ENCODE measurements around the gene HMMR.
"Not testable (repeated sequence)": the region's sequence is repeated elsewhere in the genome, so short reads cannot be mapped to it uniquely, and the experiment has no call there.

Gene HMMR

DNA sequence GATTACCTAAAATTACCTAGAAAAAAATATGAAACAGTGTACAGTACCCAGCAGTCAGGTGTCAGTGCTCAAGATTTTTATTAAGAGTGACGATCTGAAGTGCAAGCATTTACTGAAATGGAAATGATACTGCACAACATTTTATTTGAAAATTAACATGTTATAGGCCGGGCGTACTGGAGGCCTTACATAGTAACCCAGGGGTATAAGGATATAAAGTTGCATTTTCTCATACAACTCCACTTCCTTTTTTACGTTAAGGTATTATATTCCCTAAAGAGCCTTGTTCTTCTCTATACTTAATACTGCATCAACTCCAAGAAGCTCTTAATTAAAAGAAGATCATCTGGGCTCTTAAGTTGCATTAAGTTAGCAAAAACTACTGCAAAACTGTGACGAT, 48.3 kb downstream of the HMMR start:
- no peak for DNase-seq

DNA sequence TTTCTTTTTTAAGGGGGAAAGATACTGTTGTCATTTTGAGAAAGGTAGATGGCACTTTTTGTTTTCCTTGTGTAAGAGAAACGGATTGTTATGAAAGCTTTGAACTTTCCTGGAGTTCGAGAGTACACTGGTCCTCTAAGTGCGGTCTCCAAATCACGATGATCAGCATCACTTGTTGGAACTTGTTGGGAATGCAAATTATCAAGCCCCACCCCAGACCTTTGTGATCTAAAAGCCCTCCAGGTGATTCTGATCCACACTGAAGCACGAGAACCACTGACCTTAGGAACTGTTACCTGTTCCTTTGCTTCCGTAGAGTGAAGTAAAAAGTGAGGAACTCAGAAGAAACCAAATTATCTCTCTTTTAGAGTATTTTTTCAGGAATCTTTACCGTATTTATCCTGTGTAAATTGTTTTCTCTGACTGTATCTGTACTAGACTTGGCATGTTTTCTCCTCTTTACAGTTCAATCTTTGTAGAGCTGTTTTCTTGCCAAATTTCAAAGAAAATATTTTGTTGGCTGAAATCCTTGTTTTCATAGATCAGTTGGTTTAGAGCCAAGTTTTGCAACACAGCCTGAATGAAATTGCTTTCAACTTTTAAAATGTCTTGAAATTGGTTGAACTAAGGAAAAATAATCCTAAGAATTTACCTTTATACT, 49.0 kb downstream of the HMMR start:
- no peak for DNase-seq

DNA sequence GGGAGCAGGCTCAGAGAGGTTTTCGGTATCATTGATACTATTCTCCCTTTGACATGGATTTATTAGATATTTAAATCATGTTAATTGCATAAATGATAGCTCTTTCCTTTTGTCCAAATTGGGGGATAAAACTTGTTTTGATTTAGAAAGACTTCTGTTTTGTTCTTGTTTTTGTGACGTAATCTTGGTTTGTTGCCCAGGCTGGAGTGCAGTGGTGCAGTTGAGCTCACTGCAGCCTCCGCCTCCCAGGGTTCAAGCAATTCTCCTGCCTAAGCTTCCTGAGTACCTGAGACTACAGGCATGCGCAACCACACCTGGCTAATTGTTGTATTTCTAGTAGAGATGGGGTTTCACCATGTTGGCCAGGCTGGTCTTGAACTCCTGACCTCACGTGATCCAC, 52.1 kb downstream of the HMMR start:
- no peak for DNase-seq

DNA sequence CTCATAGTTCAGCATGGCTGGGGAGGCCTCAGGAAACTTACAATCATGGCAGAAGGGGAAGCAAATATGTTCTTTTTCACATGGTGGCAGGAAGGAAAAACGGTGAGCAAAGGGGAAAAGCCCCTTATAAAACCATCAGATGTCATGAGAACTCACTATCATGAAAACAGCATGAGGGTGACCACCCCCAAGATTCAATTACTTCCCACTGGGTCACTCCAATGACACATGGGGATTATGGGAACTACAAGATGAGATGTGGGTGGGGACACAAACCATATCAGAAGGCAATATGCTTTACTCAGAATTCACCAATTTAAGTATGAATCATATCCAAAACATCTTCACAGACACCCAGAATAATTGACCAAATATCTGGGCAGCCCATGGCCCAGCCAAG, 64.7 kb downstream of the HMMR start:
- DNase-seq, result no peak

DNA sequence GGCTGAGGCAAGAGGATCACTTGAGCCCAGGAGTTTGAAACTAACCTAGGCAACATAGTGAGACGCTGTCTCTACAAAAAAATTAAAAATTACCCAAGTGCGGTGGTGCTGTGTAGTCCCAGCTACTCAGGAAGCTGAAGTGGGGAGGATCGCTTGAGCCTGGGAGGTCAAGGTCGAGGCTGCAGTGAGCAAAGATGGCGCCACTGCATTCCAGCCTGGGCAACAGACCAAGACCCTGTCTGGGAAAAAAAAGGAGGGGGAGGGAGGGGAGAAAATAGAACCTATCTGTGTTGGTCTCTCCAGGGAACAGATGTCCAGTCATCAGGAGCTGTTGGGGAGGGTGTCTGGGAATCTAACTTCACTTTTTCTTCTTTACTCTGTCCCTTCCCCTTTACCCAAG, 69.3 kb downstream of the HMMR start:
- no peak for DNase-seq

GRCh38 chr5:163531272-163531671, 70.8 kb downstream of the HMMR start:
- DNase-seq, result no peak

GRCh38 chr5:163532171-163533084, 72.0 kb downstream of the HMMR start:
- DNase-seq, result no peak

- no peak for DNase-seq
These were observed 72.8 kb downstream of the HMMR start for GRCh38 chr5:163533223-163533622.

DNA sequence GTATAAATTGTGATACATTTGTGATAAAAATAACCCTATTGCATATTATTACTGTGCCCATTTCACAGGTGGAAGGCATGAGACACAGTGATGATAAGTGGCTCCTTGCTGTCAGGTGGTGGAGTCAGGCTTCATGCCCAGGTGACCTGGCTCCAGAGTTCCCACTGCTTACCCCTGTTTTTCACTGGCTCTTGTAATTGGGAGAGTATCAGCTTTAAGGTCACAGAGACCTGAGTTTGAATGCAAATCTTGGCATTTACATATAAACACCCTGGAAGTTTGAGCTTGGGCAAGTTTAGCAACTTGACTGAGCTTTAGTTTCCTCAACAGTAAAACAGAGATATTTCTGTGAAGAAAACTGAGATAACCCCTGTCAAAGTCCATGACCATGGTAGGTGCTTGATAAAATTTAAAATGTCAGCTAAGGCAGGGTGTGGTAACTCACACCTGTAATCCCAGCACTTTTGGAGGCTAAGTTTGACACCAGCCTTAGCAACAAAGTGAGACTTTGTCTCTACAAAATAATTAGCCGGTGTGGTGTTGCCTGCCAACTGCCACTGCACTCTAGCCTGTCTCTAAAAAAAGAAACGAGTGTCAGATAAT, 74.2 kb downstream of the HMMR start:
- DNase-seq, result no peak

DNA sequence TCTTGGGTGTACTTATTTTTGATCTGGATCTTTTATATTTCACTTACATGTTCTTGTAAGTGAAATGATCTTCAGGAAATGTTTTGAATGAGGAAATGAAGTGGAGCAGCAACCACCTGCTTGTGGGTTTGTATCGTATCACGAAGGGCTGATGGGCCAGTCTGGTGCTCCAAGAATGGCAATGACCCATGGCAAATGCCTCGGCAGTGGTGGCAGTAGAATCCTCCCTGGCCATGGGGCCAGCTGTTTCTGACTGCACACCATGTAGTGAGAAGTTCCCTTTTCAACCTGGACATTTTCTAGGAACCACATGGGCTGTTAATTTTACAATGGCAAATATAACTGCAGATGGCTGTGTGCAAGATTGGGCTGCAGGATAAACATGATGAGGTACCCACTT, 74.9 kb downstream of the HMMR start:
- DNase-seq, result no peak

DNA sequence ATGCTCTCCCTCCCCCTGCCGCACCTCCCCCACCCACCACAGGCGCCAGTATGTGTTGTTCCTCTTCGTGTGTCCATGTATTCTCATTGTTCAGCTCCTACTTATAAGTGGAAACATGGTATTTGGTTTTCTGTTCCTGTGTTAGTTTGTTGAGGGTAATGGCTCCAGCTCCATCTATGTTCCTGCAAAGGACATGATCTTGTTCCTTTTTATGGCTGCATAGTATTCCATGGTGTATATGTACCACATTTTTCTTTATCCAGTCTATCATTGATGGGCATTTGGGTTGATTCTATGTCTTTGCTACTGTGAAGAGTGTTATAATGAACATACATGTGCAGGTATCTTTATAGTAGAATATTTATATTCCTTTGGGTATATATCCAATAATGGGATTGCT, 76.0 kb downstream of the HMMR start:
- DNase-seq, result not testable (repeated sequence)

- no peak for DNase-seq
These were observed 80.3 kb downstream of the HMMR start for GRCh38 chr5:163540696-163541095.
